MV-4-11 (cell line): Measurements from ENCODE around the gene SLX4.
A peak's percentile ranks its signal among the peaks of the same experiment; 100 is the strongest.

Source experiments
- DNase-seq: peaks from one replicate; lab custom pipeline; 2025; lab: John Stamatoyannopoulos, UW

The SLX4 gene

GRCh38 chr16:3553138-3553923, 58.1 kb downstream of the SLX4 start:
- no peak for DNase-seq

- no peak for DNase-seq
Observed at GRCh38 chr16:3550851-3551847, 60.3 kb downstream of the SLX4 start.

GRCh38 chr16:3549906-3550305, 61.5 kb downstream of the SLX4 start:
- no peak for DNase-seq

GRCh38 chr16:3548859-3549258, 62.5 kb downstream of the SLX4 start:
- no peak for DNase-seq

GRCh38 chr16:3548445-3548844, 63.0 kb downstream of the SLX4 start:
- no peak for DNase-seq

- DNase-seq = peak; percentile 85
Observed at GRCh38 chr16:3546986-3547682, 64.3 kb downstream of the SLX4 start.

GRCh38 chr16:3542601-3543373, 68.6 kb downstream of the SLX4 start:
- no peak for DNase-seq

- DNase-seq = no peak
Observed at GRCh38 chr16:3541527-3542155, 69.8 kb downstream of the SLX4 start.

- no peak for DNase-seq
Observed at GRCh38 chr16:3538222-3538621, 73.2 kb downstream of the SLX4 start.

- no peak for DNase-seq
Observed at GRCh38 chr16:3536851-3537250, 74.6 kb downstream of the SLX4 start.

- no peak for DNase-seq
Observed at GRCh38 chr16:3536271-3536731, 75.1 kb downstream of the SLX4 start.

- DNase-seq = no peak
Observed at GRCh38 chr16:3534126-3534525, 77.3 kb downstream of the SLX4 start.

GRCh38 chr16:3532741-3533140, 78.7 kb downstream of the SLX4 start:
- DNase-seq = no peak
